Small intestine (tissue), 7 donors: ENCODE data around the gene PRKCE. TPM values are rescaled to one million over a fixed set of nuclear protein-coding genes. Genes with fewer than 3 reads are reported as not detected.
A peak's percentile ranks its signal among the peaks of the same experiment; 100 is the strongest.

Experiments used
- DNase-seq, 2 donors: peaks; one replicate each; pipeline versions ENCODE4 v3.0.0 to v3.0.0-alpha.2; 2013
- FAIRE-seq: peaks from 2 replicates; lab custom pipeline; 2012; peaks lifted over from hg19 to GRCh38; lab: Jason Lieb, UNC
- H3K27ac ChIP-seq, 3 donors: one replicate each; pipeline ENCODE4 v1.5.1; 2013; ENCODE audit warnings: low read length in 2 of 3, mild to moderate bottlenecking in 2 of 3, control low read depth in 1 of 3, inconsistent platforms in 1 of 3, low read depth in 1 of 3, moderate library complexity in 1 of 3
- H3K27me3 ChIP-seq, 3 donors: one replicate each; pipeline ENCODE4 v1.6.1; 2013; ENCODE audit warnings: low read length in 3 of 3, inconsistent platforms in 1 of 3; ENCODE audit not compliant: control insufficient read depth in 3 of 3, insufficient read depth in 3 of 3
- H3K36me3 ChIP-seq, 3 donors: one replicate each; pipeline ENCODE4 v1.6.1; 2013; ENCODE audit warnings: low read length in 3 of 3, inconsistent platforms in 1 of 3, low read depth in 1 of 3, mild to moderate bottlenecking in 1 of 3, moderate library complexity in 1 of 3; ENCODE audit not compliant: control insufficient read depth in 3 of 3, insufficient read depth in 2 of 3
- H3K4me1 ChIP-seq, 3 donors: one replicate each; pipeline ENCODE4 v1.6.1; 2013; ENCODE audit warnings: low read length in 2 of 3, inconsistent platforms in 1 of 3, low read depth in 1 of 3, mild to moderate bottlenecking in 1 of 3, moderate library complexity in 1 of 3; ENCODE audit not compliant: control insufficient read depth in 3 of 3, insufficient read depth in 2 of 3
- H3K4me3 ChIP-seq, 3 donors: one replicate each; pipeline ENCODE4 v1.5.1; 2013; ENCODE audit warnings: low read length in 3 of 3, control low read depth in 1 of 3, inconsistent platforms in 1 of 3, low read depth in 1 of 3, mild to moderate bottlenecking in 1 of 3, moderate library complexity in 1 of 3
- H3K9me3 ChIP-seq, 2 donors: one replicate each; pipeline ENCODE4 v1.6.1; 2013; ENCODE audit warnings: low read depth in 1 of 2, low read length in 1 of 2; ENCODE audit not compliant: control insufficient read depth in 2 of 2, insufficient read depth in 1 of 2
- WGBS, 3 donors: extraction: QIAGEN DNeasy Blood & Tissue Kit; methylation state at CpG; one replicate each; pipeline ENCODE4 v1.1.7; 2013; 5-methylcytosine and 5-hydroxymethylcytosine counted together
- polyA plus RNA-seq, 4 donors: library from polyadenylated mRNA; stranded (reverse) in 3 of 4; unstranded in 1 of 4; fragments of 200-250 nt in 3 of 4; fragments of 120-200 nt in 1 of 4; gene quantifications; one replicate each; pipeline versions ENCODE4 v1.2.1 to v1.2.3, GENCODE V29; 2013
- donor health status: healthy with polysubstance abuse.
- donor health status: control.
- donor health status: control.
- donor health status: Bipolar disorder and iron deficiency.
- donor health status: healthy.

The PRKCE gene
- polyA plus RNA-seq, 4 donors: 2.2 to 7.1 (median 5.4) TPM

GRCh38 chr2:46161315-46161714, 509.8 kb downstream of the PRKCE start:
- Histone ChIP-seq H3K36me3 (peaks cover 3 to 42% (median 3%) of the 10 kb centered on the region in 3 donors), H3K9me3 (no peaks in the 10 kb centered on the region), H3K27me3 (no peaks in the 10 kb centered on the region), H3K27ac (no peak overlapping the region), H3K4me3 (no peak overlapping the region), H3K4me1 (peaks cover 0 to 15% (median 3%) of the 10 kb centered on the region in 3 donors)
- DNase-seq (no peak), FAIRE-seq (no peak)
- 66 to 77% (median 68%) methylated on average over 4 of the region's 4 CpGs for WGBS, 3 donors

- Histone ChIP-seq H3K27me3 (no peaks in the 10 kb centered on the region), H3K4me3 (no peak overlapping the region), H3K36me3 (peaks cover 3 to 44% (median 3%) of the 10 kb centered on the region in 3 donors), H3K27ac (no peak overlapping the region), H3K9me3 (no peaks in the 10 kb centered on the region), H3K4me1 (peaks cover 0 to 15% (median 3%) of the 10 kb centered on the region in 3 donors)
- WGBS, 3 donors: 83 to 93% (median 85%) methylated on average over 3 of the region's 3 CpGs
- no peak for FAIRE-seq
- DNase-seq: no peak
Measured at GRCh38 chr2:46161911-46162310, 510.4 kb downstream of the PRKCE start.

GRCh38 chr2:46162329-46163097, 511.0 kb downstream of the PRKCE start:
- DNase-seq (no peak), FAIRE-seq (no peak)
- WGBS, 3 donors: 83 to 92% (median 86%) methylated on average over 11 of the region's 11 CpGs
- Histone ChIP-seq H3K9me3 (no peaks in the 10 kb centered on the region), H3K4me1 (peaks cover 0 to 15% (median 3%) of the 10 kb centered on the region in 3 donors), H3K27me3 (no peaks in the 10 kb centered on the region), H3K4me3 (no peak overlapping the region), H3K27ac (no peak overlapping the region), H3K36me3 (peaks cover 3 to 43% (median 3%) of the 10 kb centered on the region in 3 donors)

- FAIRE-seq (no peak), DNase-seq (no peak)
- H3K27me3 ChIP-seq: no peaks in the 10 kb centered on the region
- H3K36me3 ChIP-seq: peaks cover 3 to 39% (median 3%) of the 10 kb centered on the region in 3 donors
- H3K4me1 ChIP-seq: peaks cover 0 to 15% (median 3%) of the 10 kb centered on the region in 3 donors
- WGBS, 3 donors: 89 to 95% (median 93%) methylated on average over 3 of the region's 3 CpGs
- H3K4me3 ChIP-seq: no peak overlapping the region
- H3K9me3 ChIP-seq: no peaks in the 10 kb centered on the region
- no peak overlapping the region for H3K27ac ChIP-seq
Measured at GRCh38 chr2:46163098-46163430, 511.6 kb downstream of the PRKCE start.

GRCh38 chr2:46163804-46164528, 512.5 kb downstream of the PRKCE start:
- Histone ChIP-seq H3K4me3 (no peak overlapping the region), H3K27ac (peak overlapping the region in 1 of 3 donors; percentile 13), H3K36me3 (peaks cover 3 to 42% (median 3%) of the 10 kb centered on the region in 3 donors), H3K9me3 (no peaks in the 10 kb centered on the region), H3K27me3 (no peaks in the 10 kb centered on the region), H3K4me1 (peaks cover 0 to 15% (median 3%) of the 10 kb centered on the region in 3 donors)
- 67 to 76% (median 73%) methylated on average over 8 of the region's 8 CpGs for WGBS, 3 donors
- FAIRE-seq (no peak), DNase-seq (peak in 1 of 2 donors; percentile 41)

GRCh38 chr2:46164529-46165301, 513.2 kb downstream of the PRKCE start:
- Histone ChIP-seq H3K27me3 (no peaks in the 10 kb centered on the region), H3K4me1 (peaks cover 0 to 19% (median 3%) of the 10 kb centered on the region in 3 donors), H3K4me3 (no peak overlapping the region), H3K9me3 (no peaks in the 10 kb centered on the region), H3K27ac (peak overlapping the region in 1 of 3 donors; percentile 10), H3K36me3 (peaks cover 0 to 38% (median 3%) of the 10 kb centered on the region in 3 donors)
- FAIRE-seq: no peak
- DNase-seq: peak; percentile 10 to 24
- WGBS, 3 donors: 55 to 74% (median 69%) methylated on average over 10 of the region's 10 CpGs

GRCh38 chr2:46165916-46166315, 514.4 kb downstream of the PRKCE start:
- FAIRE-seq (no peak), DNase-seq (no peak)
- no peaks in the 10 kb centered on the region for H3K27me3 ChIP-seq
- H3K9me3 ChIP-seq: no peaks in the 10 kb centered on the region
- H3K4me3 ChIP-seq: no peak overlapping the region
- no peak overlapping the region for H3K27ac ChIP-seq
- 91 to 97% (median 96%) methylated on average over 9 of the region's 9 CpGs for WGBS, 3 donors
- H3K36me3 ChIP-seq: peaks cover 0 to 30% (median 0%) of the 10 kb centered on the region in 3 donors
- H3K4me1 ChIP-seq: peaks cover 0 to 19% (median 3%) of the 10 kb centered on the region in 3 donors

GRCh38 chr2:46167406-46167805, 515.9 kb downstream of the PRKCE start:
- FAIRE-seq (no peak), DNase-seq (no peak)
- 90 to 95% (median 95%) methylated on average over 9 of the region's 9 CpGs for WGBS, 3 donors
- no peak overlapping the region for H3K27ac ChIP-seq
- H3K4me3 ChIP-seq: no peak overlapping the region
- H3K36me3 ChIP-seq: peaks cover 0 to 22% (median 0%) of the 10 kb centered on the region in 3 donors
- H3K9me3 ChIP-seq: no peaks in the 10 kb centered on the region
- peaks cover 0 to 19% (median 3%) of the 10 kb centered on the region in 3 donors for H3K4me1 ChIP-seq
- no peaks in the 10 kb centered on the region for H3K27me3 ChIP-seq
